Measurements from ENCODE around the gene LRRC18. TPM values are rescaled to one million over a fixed set of nuclear protein-coding genes. Genes with fewer than 3 reads are reported as not detected.

The LRRC18 gene
- total RNA-seq, 1 experiment from 2014 or later, result not detected

DNA sequence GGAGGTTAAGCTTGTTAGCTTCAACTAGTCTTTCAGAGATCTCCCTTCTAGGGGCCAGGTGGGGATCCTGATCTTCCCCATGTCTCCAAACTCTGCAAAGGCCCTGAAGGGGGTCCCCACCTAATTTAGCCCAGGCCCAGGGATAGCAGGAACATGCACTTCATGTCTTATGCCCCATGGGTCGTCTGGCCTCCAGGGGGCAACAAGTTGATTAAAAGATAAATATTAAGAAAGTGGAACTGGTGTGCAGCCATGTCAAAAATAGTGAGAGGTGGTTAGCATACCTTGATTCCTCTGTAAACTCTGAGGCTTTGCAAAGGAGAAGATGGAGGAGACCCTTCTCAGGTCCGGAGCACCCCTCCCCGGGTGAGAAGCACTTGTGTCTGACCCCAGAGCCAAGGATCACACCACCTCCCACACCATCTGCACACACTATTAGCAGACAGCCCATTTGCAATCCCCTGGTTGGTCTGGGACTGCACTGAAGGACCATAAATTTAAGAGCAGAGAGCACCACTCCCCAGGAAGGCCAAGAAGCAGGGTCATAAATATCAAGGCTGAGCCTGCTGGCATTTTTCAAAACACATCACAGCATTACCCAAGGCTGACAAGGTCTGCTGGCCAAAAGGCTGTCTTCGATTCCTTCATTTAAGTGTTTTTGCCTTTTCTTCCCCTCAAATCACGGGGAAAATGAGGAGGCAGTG is 44.2 kb upstream of the LRRC18 start:
- Histone ChIP-seq H2BK5ac (ENCODE audit: insufficient read length, low read length) (no peak overlapping the region), H3K79me2 (ENCODE audit: insufficient read depth, low read length) (no peaks in the 10 kb centered on the region), H3K4me1 (ENCODE audit: insufficient read depth, low read length) (no peaks in the 10 kb centered on the region), H4K20me1 (ENCODE audit: control insufficient read depth, insufficient read depth, insufficient read length) (no peaks in the 10 kb centered on the region), H2BK120ac (ENCODE audit: low read depth, low read length, poor library complexity, severe bottlenecking) (no peak overlapping the region), H3K23me2 (ENCODE audit: insufficient read length, low read depth, low read length, poor library complexity, severe bottlenecking) (no peaks in the 10 kb centered on the region), H4K5ac (ENCODE audit: insufficient read length, low read depth, low read length) (no peak overlapping the region), H3K27ac (ENCODE audit: insufficient read length, low read depth, low read length) (no peak overlapping the region), H3K9me3 (ENCODE audit: control insufficient read depth, low read depth, low read length) (no peaks in the 10 kb centered on the region), H2BK12ac (ENCODE audit: insufficient read length, low read depth, low read length) (no peak overlapping the region), H2AFZ (ENCODE audit: low read length) (no peak overlapping the region), H3K23ac (ENCODE audit: insufficient read length, low read depth, low read length) (no peak overlapping the region), H3T11ph (ENCODE audit: low read length) (no peak overlapping the region), H3K4ac (ENCODE audit: low read depth, low read length) (no peak overlapping the region), H3K79me1 (ENCODE audit: insufficient read depth, low read depth, low read length, poor library complexity, severe bottlenecking) (no peaks in the 10 kb centered on the region), H2BK20ac (ENCODE audit: low read depth, low read length, poor library complexity, severe bottlenecking) (no peak overlapping the region), H3K27me3 (ENCODE audit: insufficient read depth, low read length) (no peaks in the 10 kb centered on the region), H3K18ac (ENCODE audit: insufficient read length, low read depth, low read length) (no peak overlapping the region), H3K14ac (ENCODE audit: insufficient read depth, low read length) (no peak overlapping the region), H3K4me2 (ENCODE audit: insufficient read depth, insufficient read length, low read length) (no peak overlapping the region), H2BK15ac (ENCODE audit: low read depth, low read length) (no peak overlapping the region), H2AK5ac (ENCODE audit: insufficient read length, low read length) (no peak overlapping the region), H3K9ac (ENCODE audit: extremely low read depth, insufficient read length, low read length) (no peak overlapping the region), H4K8ac (replicated peaks; ENCODE audit: insufficient read length, low read depth, low read length) (no peak overlapping the region), H3K56ac (ENCODE audit: insufficient read length, low read depth, low read length) (no peak overlapping the region), H4K91ac (ENCODE audit: insufficient read length, low read depth, low read length) (no peak overlapping the region)
- no peak for TF ChIP-seq CTCF (conservative IDR thresholded peaks at IDR 0.05)
- no peak overlapping the region for H3K4me3 Mint-ChIP-seq
- no peak overlapping the region for H3K27ac Mint-ChIP-seq
- H3K27me3 Mint-ChIP-seq (ENCODE audit: low read depth), result no peaks in the 10 kb centered on the region
- no peaks in the 10 kb centered on the region for H3K36me3 Mint-ChIP-seq (ENCODE audit: insufficient read depth in 1 of 3, low read depth in 3 of 3)
- WGBS (ENCODE audit: extremely low coverage, insufficient read length, low lambda C conversion rate), result no CpG with 5 or more reads among the region's 5 CpGs
- no peaks in the 10 kb centered on the region for H3K9me3 Mint-ChIP-seq
- no peak for DNase-seq
- H3K4me1 Mint-ChIP-seq, result no peaks in the 10 kb centered on the region

All from H9 (cell line).